Adrenal gland (tissue), 5 donors: ENCODE results near the gene AGBL4.

Experiments
- CTCF ChIP-seq, 6 experiments: fragments of 450-650 bp in 4 of 6; fragments of 200-600 bp in 2 of 6; sonication (generic) in 1 of 6; IDR thresholded peaks; 1 replicate in 5 of 6; 2 replicates in 1 of 6; pipeline versions ENCODE4 v1.5.1 to v1.8.0; 2016 to 2021; ENCODE audit warnings: antibody characterized with exemption in 6 of 6, mild to moderate bottlenecking in 2 of 6, moderate library complexity in 1 of 6
- POLR2A ChIP-seq, 2 donors: fragments of 450-650 bp; IDR thresholded peaks; one replicate each; pipeline ENCODE4 v1.6.1; 2017; ENCODE audit warnings: antibody characterized with exemption in 2 of 2, mild to moderate bottlenecking in 2 of 2, moderate library complexity in 1 of 2
- donor health status: DM: no; HTN: no; CAD: no.

DNA sequence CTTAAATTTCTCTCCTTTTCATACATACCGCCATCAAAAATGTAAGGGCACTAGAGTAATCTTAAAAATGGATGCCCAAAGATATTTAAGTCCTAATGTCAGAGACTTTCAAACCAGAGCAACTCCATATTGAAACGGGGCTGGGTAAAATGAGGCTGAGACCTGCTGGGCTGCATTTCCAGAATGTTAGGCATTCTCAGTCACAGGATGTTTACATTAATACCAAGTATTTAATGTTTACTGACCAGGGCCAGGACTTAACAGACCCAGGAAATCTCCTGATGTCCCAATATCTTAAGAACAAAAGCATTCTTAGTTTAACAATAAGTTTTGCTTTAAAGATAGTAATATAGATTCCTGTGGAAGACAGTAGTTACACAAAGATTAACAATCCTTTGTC lies 683.2 kb downstream of the AGBL4 start:
- TF ChIP-seq CTCF (IDR thresholded peaks at IDR 0.05), result no peak
- TF ChIP-seq POLR2A (IDR thresholded peaks at IDR 0.05), result no peak
